NT2/D1 (cell line): ENCODE results near the gene TFPI2.

Experiments used
- SUZ12 ChIP-seq: IDR thresholded peaks from 2 replicates; pipeline ENCODE4 v1.6.1; 2011; ENCODE audit not compliant: insufficient read length, insufficient read depth; ENCODE audit errors: extremely low read depth
- YY1 ChIP-seq: IDR thresholded peaks from 2 replicates; pipeline ENCODE4 v1.6.1; 2011; ENCODE audit not compliant: insufficient read length, insufficient read depth
- ZNF274 ChIP-seq: IDR thresholded peaks from 2 replicates; pipeline ENCODE4 v1.6.1; 2011; ENCODE audit warnings: mild to moderate bottlenecking, low read depth, low read length

DNA sequence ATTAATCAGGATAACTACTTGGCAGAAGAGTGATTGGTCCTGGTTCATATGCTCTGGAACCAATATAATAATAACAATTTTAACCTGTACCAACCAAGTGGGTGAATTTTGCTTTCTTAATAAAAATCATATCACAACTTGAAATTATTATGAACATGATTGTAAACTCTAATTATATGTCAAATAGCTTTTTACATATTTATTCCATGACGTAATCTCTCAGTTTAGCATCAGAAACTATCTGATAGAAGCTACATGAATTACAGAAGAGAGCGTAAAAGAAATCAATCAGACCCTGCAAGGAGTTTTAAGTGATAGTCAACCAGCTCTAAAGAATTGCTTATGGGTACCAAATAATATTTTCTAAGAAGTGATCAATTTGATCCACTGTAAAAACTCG lies 41.1 kb upstream of the TFPI2 start:
- TF ChIP-seq YY1: no peak
- no peak for TF ChIP-seq SUZ12
- TF ChIP-seq ZNF274: no peak
